Effector memory CD8-positive, alpha-beta T cell (primary cell): ENCODE measurements around the gene PAAF1.

Experiments
- ATAC-seq: fragments of 150-1000 bp; cut with Tn5 transposase; replicated peaks from 2 replicates; pipeline ENCODE4 v1.10.0; 2021; ENCODE audit warnings: mild to moderate bottlenecking, moderate library complexity
- DNase-seq, 3 experiments: peaks; one replicate each; pipeline ENCODE4 v3.0.0; 2021
- H3K27ac Mint-ChIP-seq, 2 donors: one replicate each; pipeline ENCODE4 v1.8.0; 2022; ENCODE audit warnings: mild to moderate bottlenecking in 2 of 2, mixed read lengths in 2 of 2, moderate library complexity in 2 of 2
- H3K27me3 Mint-ChIP-seq, 2 donors: one replicate each; pipeline ENCODE4 v1.8.0; 2022; ENCODE audit warnings: mixed read lengths in 2 of 2
- H3K36me3 Mint-ChIP-seq: one replicate; pipeline ENCODE4 v1.8.0; 2022; ENCODE audit warnings: mild to moderate bottlenecking, moderate library complexity, mixed read lengths; ENCODE audit not compliant: insufficient read depth
- H3K4me1 Mint-ChIP-seq, 2 donors: one replicate each; pipeline ENCODE4 v1.8.0; 2022; ENCODE audit warnings: low read depth in 2 of 2, mixed read lengths in 2 of 2
- H3K4me3 Mint-ChIP-seq, 2 donors: one replicate each; pipeline ENCODE4 v1.8.0; 2022; ENCODE audit warnings: mild to moderate bottlenecking in 2 of 2, mixed read lengths in 2 of 2, moderate library complexity in 2 of 2
- H3K9me3 Mint-ChIP-seq, 2 donors: one replicate each; pipeline ENCODE4 v1.8.0; 2022; ENCODE audit warnings: mixed read lengths in 2 of 2

Gene PAAF1

DNA sequence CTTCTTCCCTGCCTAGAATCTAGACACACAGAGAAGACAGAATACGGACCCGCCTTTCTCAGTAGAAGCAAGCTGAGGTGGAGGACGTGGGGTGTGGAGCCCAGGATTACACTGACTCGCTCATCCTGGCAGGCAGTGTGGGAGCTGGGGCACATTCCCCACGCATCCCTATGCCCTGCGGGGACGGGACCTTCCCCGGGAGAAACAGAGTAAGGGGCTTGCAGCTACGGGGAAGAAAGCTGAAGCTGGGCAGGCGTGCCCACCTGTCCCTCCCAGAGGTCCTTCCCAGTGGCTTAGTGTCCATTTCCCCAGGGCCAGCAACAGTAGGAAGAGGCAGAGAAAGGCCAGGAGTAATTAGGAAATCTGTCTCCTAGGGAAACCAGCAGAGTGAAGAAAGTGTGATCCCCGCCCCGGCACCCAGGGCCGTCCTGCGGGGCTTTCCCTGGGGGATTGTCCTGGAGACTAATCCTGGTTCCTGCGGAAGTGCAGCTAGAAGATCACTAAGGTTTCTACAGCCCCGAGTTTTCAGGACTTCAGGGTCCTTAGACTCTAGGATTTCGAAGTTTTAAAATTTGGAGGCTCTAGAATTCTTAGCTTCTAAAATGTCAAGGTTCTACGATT lies 81.8 kb downstream of the PAAF1 start:
- no peak overlapping the region for H3K27ac Mint-ChIP-seq
- H3K27me3 Mint-ChIP-seq = peaks cover 19 to 33% of the 10 kb centered on the region in 2 donors
- ATAC-seq (no peak), DNase-seq (no peak)
- peaks cover 2 to 4% of the 10 kb centered on the region in 2 donors for H3K4me1 Mint-ChIP-seq
- H3K9me3 Mint-ChIP-seq = no peaks in the 10 kb centered on the region
- no peaks in the 10 kb centered on the region for H3K36me3 Mint-ChIP-seq
- no peak overlapping the region for H3K4me3 Mint-ChIP-seq

DNA sequence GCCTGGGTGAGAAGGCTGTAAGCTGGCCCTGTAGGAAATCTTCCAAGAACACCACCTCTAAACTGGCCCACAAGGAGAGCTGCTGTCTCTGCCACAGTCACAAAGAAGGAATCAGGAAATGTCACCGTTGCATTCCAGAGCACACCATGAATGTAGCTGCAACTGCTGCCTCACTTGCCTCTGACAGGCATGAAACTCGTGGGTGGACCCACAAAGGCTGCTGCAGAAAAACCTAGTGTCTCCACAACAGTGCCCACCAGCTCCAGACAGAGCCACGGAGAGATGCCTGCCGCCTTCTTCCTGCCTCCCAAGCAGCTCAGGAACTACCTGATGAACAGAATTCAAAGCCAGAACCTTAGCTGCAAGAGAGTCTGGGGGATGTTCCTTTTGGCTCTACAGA lies 84.5 kb downstream of the PAAF1 start:
- no peaks in the 10 kb centered on the region for H3K9me3 Mint-ChIP-seq
- H3K27ac Mint-ChIP-seq = no peak overlapping the region
- no peaks in the 10 kb centered on the region for H3K36me3 Mint-ChIP-seq
- peaks cover 14 to 26% of the 10 kb centered on the region in 2 donors for H3K27me3 Mint-ChIP-seq
- peaks cover 13 to 16% of the 10 kb centered on the region in 2 donors for H3K4me1 Mint-ChIP-seq
- H3K4me3 Mint-ChIP-seq = no peak overlapping the region
- ATAC-seq = no peak
- no peak for DNase-seq

DNA sequence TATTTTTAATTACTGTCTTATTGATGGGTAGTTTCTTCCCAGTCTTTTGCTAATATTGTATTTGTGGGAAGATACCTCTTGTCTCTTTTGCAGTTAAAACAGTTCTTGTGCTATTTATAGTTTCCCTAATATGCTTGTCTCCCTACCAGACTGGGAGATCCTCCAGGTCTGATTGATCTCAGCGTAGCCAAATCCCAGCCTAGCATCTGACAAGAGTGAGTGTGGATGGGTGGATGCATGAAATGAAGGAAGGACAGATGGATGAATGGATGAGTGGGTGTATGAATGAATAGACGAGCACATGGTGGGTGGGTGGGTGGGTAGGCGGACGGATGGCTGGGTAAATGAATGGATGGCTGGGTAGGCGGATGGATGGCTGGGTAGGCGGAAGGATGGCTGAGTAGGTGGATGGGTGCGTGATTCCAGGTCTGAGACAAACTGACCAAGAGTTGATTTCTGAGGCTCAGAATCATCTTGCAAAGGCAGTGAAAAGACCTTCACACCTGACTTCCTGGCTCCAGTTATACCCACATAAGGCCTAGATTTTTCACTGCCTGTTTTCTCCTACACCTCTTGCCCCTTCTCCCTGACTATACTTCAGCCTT lies 85.4 kb downstream of the PAAF1 start:
- H3K9me3 Mint-ChIP-seq = no peaks in the 10 kb centered on the region

DNA sequence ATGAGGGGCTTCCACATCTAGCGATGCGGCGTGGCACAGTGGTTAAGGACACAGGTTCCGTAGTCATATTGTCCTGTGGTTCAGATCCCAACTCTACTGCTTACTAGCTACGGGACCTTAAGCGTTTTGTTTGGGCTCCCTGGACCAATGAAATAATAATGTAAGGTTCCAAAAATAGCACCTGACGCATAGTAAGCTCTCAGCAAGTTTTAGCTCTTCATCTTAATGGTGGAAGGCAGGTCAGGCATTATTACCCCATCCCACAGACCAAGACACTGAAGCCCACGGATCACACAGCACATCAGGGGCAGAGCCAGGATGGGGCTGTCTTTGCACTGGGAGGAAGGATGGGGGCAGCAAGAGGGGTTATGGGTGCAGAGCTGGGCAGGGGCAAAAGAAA lies 87.1 kb downstream of the PAAF1 start:
- DNase-seq (no peak), ATAC-seq (no peak)
- Mint-ChIP-seq H3K4me3 (peak overlapping the region in 1 of 2 donors; percentile 67), H3K9me3 (no peaks in the 10 kb centered on the region), H3K36me3 (peaks cover 14% of the 10 kb centered on the region), H3K4me1 (peaks cover 16 to 24% of the 10 kb centered on the region in 2 donors), H3K27me3 (peaks cover 0 to under 1% of the 10 kb centered on the region in 2 donors), H3K27ac (peak overlapping the region; percentile 67 to 87)

More for the DNA sequence above, 85.4 kb downstream of the PAAF1 start:
- Mint-ChIP-seq H3K4me3 (no peak overlapping the region), H3K4me1 (peaks cover 13 to 16% of the 10 kb centered on the region in 2 donors), H3K27me3 (peaks cover 7 to 17% of the 10 kb centered on the region in 2 donors), H3K27ac (no peak overlapping the region), H3K36me3 (no peaks in the 10 kb centered on the region)
- DNase-seq (no peak), ATAC-seq (no peak)

DNA sequence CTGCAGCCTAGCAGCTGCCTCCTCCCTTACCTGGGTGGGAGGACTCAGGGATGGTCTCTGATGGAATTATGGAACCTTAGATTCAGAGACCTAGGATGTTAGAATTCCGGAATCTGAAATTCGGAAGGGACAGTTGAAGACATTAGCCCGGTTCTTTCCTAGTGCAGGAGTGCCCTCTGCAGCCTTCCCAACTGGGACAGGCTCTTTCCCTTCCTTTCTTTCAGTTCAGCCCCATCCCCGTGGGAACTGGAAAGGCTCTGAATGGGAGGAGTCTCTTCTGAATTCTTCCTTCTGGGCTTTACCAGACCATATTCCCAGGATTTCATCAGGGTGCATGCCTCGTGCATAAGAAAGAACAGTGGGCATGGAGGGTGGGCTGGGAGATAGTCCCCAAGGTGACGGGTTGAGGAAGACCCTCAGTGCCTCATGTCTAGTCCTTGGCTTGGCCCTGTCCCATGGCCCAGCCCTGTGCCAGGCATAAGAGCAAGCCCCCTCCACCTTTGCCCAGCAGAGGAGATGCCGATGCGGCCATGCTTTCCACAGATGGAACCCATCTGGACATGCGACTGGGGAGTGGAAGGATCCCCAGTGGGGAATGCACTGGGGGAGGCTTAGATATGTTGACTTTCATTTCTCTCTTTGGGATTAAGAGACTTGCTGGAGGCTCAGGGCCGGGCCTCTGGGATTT lies 88.4 kb downstream of the PAAF1 start:
- peaks cover 29 to 38% of the 10 kb centered on the region in 2 donors for H3K4me1 Mint-ChIP-seq
- peak overlapping the region in 1 of 2 donors; percentile 67 for H3K4me3 Mint-ChIP-seq
- no peak for ATAC-seq
- DNase-seq = no peak
- H3K27me3 Mint-ChIP-seq = no peaks in the 10 kb centered on the region
- peak overlapping the region; percentile 26 to 67 for H3K27ac Mint-ChIP-seq
- no peaks in the 10 kb centered on the region for H3K9me3 Mint-ChIP-seq
- H3K36me3 Mint-ChIP-seq = peaks cover 27% of the 10 kb centered on the region

DNA sequence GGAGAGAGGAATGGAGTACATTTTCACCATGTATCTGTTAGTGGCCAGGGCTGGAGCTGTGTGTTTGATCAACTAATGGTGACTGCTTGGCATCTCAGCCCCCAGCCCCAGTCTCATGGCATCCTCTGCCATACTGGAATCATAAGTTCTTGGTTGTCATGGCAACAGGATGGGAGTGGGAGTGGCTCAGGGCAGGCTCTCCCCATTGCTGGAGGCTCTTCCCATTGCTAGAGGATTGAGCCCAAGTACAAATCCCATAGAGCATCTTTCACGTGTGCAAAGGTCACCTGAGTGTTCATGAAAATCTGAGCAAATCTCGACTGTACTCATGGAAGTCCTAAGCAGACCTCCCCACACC lies 88.9 kb downstream of the PAAF1 start:
- DNase-seq = no peak
- H3K27ac Mint-ChIP-seq = peak overlapping the region; percentile 26 to 54
- H3K36me3 Mint-ChIP-seq = peaks cover 32% of the 10 kb centered on the region
- ATAC-seq = no peak
- H3K27me3 Mint-ChIP-seq = no peaks in the 10 kb centered on the region
- no peaks in the 10 kb centered on the region for H3K9me3 Mint-ChIP-seq
- peaks cover 32 to 40% of the 10 kb centered on the region in 2 donors for H3K4me1 Mint-ChIP-seq
- no peak overlapping the region for H3K4me3 Mint-ChIP-seq

DNA sequence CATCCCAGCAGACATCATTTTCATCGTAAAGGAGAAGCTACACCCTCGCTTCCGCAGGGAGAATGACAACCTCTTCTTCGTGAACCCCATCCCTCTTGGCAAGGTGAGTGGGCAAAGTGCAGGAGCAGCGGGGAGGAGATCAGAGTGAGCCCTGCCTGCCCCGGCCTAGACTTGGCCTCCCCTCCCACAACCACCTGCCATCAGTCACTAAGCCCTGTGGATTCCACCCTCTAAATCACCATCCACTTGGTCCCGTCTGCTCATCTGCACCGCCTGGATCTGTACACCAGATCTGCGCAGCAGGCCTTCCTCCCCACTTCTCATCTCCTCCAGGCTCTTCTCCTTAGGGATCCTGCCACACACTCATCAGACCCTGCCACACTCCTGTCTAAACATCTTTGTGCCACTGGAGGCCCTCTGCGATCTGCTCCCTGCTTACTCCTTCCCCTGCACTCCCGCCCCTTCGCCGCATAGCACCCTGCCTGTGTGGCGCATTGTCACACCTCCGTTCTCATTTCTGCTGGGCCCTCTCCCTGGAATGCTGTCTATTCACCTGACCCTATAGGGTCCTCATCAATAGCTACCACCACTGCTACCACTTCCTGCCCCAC lies 91.7 kb downstream of the PAAF1 start:
- DNase-seq (no peak), ATAC-seq (no peak)
- no peaks in the 10 kb centered on the region for H3K27me3 Mint-ChIP-seq
- H3K36me3 Mint-ChIP-seq = peaks cover 58% of the 10 kb centered on the region
- peaks cover 55 to 63% of the 10 kb centered on the region in 2 donors for H3K4me1 Mint-ChIP-seq
- peak overlapping the region; percentile 94 to 98 for H3K27ac Mint-ChIP-seq
- peak overlapping the region; percentile 47 to 92 for H3K4me3 Mint-ChIP-seq
- H3K9me3 Mint-ChIP-seq = no peaks in the 10 kb centered on the region

DNA sequence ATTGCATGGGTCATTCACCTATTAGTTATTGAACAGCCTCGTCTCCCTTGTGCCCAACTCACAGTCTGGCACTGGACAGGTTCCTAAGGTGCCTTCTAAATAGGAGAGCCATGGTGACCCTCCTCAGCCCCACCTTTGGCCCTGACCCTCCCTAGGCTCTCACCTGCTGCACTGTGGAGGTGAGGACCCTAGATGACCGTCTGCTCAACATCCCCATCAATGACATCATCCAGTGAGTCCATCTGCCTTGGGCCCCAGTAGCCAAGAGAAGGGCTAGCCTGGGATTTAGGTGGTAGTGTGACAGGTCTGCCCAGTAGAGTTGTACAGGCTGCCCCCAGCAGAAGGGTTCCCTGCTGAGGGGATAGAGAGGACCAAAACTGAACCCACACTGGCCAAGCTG lies 92.3 kb downstream of the PAAF1 start:
- no peak for ATAC-seq
- H3K9me3 Mint-ChIP-seq = no peaks in the 10 kb centered on the region
- H3K4me3 Mint-ChIP-seq = peak overlapping the region; percentile 47 to 92

DNA sequence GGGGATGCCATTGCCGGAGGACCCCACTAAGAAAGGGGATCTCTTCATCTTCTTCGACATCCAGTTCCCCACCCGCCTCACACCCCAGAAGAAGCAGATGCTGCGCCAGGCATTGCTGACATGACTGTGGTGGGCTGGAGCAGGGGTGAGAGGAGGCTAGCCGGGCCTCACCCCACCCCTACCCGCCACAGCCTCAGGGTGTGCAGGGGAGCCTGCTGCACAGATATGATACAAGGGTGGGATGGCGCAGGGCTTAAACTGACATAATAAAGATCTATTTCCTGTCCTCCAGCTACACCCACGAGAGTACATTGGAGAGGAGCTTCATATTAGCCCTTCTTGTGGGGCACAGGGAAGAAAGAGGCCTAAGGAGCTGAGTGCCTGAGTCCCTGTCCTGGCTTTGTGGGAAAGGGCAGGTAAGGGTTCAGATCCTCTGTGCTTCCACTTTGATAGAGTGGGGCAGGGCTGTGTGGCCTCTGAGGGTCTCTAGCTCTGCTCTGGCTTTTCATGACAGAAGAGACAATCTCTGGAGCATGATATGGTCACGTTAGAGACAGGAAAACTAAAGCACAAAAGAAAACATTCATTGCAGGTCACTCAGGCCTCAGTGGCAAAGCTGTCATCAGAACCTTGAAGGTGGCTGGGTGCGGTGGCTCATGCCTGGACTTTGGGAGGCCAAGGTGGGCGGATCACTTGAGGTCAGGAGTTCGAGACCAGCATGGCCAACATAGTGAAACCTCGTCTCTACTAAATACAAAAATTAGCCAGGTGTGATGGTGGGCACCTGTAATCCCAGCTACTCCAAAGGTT lies 93.4 kb downstream of the PAAF1 start:
- Mint-ChIP-seq H3K9me3 (no peaks in the 10 kb centered on the region), H3K36me3 (peaks cover 76% of the 10 kb centered on the region), H3K27ac (peak overlapping the region; percentile 94 to 98), H3K27me3 (no peaks in the 10 kb centered on the region), H3K4me1 (peaks cover 63 to 65% of the 10 kb centered on the region in 2 donors), H3K4me3 (peak overlapping the region; percentile 47 to 92)
- ATAC-seq (peak; percentile 61), DNase-seq (peak; percentile 55 to 61 (median 56))

More for the DNA sequence above, 92.3 kb downstream of the PAAF1 start:
- Mint-ChIP-seq H3K27me3 (no peaks in the 10 kb centered on the region), H3K27ac (peak overlapping the region; percentile 94 to 98), H3K36me3 (peaks cover 65% of the 10 kb centered on the region), H3K4me1 (peaks cover 57 to 65% of the 10 kb centered on the region in 2 donors)
- no peak for DNase-seq

DNA sequence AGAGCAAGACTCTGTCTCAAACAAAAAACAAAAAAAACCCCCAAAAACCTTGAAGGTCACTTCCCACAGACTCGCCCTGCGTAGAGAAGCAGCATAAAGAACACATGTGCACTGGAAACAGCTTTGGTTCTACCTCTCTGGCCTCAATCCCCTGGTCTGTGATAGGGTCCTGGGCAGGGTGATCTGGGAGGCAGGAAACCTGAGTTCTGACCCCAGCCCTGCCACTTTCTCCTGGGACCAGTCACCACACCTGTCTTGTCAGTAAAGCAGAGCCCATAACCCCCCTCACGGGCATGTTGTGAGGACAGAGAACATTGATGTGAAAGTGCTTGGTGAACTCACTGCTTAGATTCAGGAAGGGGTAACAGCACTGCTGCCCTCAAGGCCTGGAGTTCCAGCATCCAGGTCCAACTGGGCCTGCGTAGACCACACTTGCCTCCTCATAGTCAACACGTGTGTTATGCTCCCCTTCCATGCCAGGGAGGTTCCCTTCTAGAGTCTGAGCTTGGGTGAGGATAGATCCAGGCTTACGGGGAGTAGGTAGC lies 94.4 kb downstream of the PAAF1 start:
- Mint-ChIP-seq H3K4me3 (peak overlapping the region; percentile 8 to 92), H3K27me3 (no peaks in the 10 kb centered on the region), H3K9me3 (no peaks in the 10 kb centered on the region), H3K36me3 (peaks cover 86% of the 10 kb centered on the region), H3K27ac (peak overlapping the region; percentile 94 to 98), H3K4me1 (peaks cover 70 to 74% of the 10 kb centered on the region in 2 donors)
- DNase-seq (no peak), ATAC-seq (no peak)

DNA sequence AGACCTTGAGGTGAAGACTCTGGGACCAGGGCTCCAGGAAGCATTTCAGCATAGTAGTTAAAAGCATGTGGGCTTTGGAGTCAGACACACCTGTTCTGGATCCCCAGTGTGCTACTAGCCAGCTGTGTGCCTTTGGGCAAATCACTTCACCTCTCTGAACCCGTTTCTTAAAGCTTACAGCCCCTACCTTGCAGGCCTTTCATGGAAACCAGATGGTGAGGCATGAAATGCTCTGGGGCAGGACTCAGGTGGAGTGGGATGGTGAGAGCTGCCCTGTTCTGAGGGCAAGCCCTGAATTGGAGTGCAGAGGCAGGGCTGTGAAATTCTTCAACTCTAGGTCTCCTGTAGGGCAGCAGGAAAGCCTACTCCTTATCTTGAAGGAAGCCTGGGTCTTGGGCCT lies 95.4 kb downstream of the PAAF1 start:
- H3K27me3 Mint-ChIP-seq = no peaks in the 10 kb centered on the region
- H3K9me3 Mint-ChIP-seq = no peaks in the 10 kb centered on the region
- H3K36me3 Mint-ChIP-seq = peaks cover 96% of the 10 kb centered on the region
- peak overlapping the region; percentile 12 to 92 for H3K4me3 Mint-ChIP-seq
- peak overlapping the region; percentile 94 to 98 for H3K27ac Mint-ChIP-seq
- ATAC-seq (no peak), DNase-seq (no peak)
- peaks cover 79 to 81% of the 10 kb centered on the region in 2 donors for H3K4me1 Mint-ChIP-seq

DNA sequence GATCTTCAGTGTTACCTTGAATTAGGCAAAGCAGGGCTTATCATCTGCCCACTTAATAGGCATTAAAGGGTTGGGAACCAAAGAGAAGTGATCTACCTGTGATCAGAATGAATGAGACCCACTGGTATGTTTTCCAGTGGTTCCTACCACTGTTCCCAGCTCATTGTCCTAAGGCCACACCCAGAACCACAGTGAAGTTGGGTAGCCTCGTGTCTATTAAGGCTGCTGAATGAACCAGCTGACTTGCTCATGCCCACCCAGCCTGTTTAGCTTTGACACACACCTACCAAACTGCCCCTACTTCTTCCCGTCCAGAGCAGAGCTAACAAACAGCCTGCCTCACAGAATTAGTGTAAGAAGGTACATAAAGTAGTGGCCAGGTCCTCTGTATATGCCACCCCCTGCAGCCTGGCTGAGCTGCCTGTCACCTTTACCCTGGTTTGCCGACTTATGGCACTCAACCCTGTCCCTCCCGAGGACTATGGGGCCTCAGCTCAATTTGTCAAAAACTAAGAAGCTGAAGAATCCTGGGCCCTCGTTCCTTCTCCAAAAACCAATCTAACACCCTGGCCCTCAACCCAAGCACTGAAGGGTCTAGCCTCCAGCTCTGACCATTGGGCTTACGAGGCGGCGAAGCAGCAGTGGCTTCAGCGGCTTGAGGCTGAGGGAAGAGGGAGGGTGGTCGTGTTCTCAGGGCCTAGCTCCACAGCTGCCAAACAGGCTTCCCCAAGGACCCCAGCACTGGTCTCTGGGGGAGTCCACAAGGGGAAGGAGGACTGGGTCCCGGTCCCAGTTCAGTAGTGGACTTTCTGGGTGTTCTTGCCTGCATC lies 96.0 kb downstream of the PAAF1 start:
- Mint-ChIP-seq H3K27me3 (no peaks in the 10 kb centered on the region), H3K9me3 (no peaks in the 10 kb centered on the region), H3K4me3 (peak overlapping the region; percentile 56 to 92), H3K4me1 (peaks cover 84 to 86% of the 10 kb centered on the region in 2 donors), H3K36me3 (peaks cover 99% of the 10 kb centered on the region), H3K27ac (peak overlapping the region; percentile 94 to 98)
- no peak for ATAC-seq
- DNase-seq = no peak
